ENCODE data around the gene CPNE7.

The CPNE7 gene

GRCh38 chr16:89575247-89576152, at the start of gene CPNE7:
Gene CPNE7 (plus strand): TSS chr16:89575758. CDS start chr16:89575898, 140 bp downstream.
- no peak for DNase-seq

GRCh38 chr16:89529097-89529496, 46.5 kb upstream of the CPNE7 start:
- no peak for DNase-seq

DNA sequence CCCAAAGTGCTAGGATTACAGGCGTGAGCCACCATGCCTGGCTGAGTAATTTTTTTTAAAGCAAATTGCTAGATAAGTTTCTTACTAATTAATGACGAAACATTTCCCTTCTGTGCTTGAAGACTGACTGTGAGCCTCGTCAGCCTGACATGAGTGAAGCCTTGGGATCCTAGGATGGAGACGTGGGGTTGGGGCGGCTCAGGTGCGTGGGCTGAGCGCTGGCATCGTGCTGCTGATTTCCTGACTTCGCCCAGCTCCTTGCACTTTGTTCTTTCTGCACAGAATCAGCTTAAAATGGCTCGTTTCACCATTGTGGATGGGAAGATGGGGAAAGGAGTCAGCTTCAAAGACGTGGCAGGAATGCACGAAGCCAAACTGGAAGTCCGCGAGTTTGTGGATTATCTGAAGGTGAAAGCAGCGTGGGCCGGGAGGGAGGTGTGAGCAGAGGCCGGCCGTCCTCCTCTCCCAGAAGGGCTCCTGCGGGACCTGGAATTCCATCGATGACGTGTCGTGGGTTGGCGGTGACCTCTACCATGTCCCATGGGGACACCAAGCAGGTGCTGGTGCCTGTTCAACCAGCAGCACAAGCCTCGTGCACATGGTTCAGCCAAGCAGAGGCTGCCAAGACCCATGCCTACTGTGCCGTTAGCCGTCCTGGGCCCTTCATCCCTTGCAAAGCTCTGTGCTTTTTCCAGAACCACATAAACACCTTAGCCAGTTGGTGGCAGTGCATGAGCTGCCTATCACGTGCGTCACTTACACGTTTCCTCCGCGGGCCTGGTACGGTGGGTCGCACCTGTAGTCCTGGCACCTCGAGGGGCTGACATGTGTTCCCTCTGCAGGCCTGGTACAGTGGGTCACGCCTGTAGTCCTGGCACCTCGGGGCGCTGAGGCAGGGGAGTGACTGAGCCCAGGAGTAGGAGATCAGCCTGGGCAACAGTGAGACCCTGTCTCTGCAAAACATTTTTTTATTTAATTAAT, 44.9 kb upstream of the CPNE7 start:
- DNase-seq, result no peak

- DNase-seq, result no peak
Measured at GRCh38 chr16:89531821-89532526, 43.6 kb upstream of the CPNE7 start.

DNA sequence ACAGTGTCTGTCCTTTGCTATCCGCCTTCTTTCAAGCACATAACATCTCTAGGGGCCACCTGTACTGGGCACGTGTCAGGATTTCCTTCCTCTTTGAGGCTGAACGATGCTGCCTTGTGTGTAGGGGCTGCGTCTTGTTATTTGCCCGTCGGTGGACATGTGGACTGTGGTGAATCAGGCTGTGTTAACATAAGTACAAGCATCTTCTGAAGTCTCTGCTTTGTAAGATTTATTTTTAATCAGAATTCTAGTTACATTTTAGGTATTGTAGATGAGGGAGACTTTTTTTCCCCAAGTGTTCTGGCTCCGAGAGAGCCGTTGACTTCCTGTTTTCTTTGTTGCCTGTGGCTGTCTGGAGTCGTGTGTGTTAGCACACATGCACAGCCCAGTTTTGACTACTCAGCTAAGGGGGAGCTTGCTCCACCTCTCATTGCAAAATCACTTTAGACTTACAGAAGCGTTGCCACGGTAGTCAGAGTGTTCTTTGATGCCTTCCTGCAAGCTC, 41.3 kb upstream of the CPNE7 start:
- no peak for DNase-seq

DNA sequence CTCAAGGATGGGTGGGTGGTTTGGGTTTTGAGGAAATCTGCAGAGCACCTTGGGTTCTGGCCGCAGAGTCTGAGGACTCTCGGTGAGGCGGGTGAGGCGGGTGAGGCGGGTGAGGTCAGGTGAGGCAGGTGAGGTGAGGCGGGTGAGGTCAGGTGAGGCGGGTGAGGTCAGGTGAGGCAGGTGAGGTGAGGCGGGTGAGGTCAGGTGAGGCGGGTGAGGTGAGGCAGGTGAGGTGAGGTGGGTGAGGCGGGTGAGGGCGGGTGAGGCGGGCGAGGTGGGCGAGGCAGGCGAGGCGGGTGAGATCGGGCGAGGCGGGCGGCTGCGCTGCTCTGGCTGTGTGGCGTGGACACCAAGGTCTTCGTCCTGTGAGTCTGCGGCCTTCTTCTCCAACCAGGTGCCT, 39.2 kb upstream of the CPNE7 start:
- no peak for DNase-seq

- no peak for DNase-seq
Measured at GRCh38 chr16:89536886-89537548, 38.5 kb upstream of the CPNE7 start.

DNA sequence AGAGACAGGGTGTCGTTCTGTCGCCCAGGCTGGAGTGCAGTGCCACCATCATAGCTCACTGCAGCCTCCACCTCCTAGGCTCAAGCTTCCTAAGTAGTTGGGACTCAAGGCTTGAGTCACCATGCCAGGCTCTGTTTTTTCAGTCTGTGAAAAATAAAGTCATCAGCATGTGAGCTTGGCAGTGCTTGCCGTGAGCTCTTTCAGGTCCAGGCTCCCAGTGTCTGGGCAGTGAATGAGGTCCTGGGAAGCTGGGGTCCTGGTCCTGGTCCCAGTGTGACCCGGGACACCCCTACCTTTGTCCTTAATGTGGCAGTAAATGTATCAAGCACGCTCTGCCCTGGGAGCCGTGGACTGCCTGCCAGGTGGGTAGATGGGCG, 38.0 kb upstream of the CPNE7 start:
- no peak for DNase-seq

DNA sequence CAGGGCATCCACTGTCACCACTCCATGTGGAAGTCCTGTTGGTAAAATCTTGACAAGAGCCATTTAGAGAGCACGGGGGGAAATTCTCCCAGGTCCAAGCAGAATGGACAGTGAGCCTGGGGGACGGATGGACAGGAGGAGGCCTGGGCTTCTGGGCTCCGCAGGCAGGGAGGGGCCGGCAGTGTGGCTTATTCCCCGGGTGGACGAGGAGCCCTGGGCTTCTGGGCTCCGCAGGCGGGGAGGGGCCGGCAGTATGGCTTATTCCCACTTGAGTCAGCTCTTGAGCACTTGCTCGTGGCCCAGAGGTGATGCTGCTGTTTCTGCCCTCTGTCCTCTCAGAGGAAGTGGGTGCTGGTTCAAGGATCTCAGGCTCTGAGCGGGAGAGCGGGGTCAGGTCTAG, 37.3 kb upstream of the CPNE7 start:
- no peak for DNase-seq

DNA sequence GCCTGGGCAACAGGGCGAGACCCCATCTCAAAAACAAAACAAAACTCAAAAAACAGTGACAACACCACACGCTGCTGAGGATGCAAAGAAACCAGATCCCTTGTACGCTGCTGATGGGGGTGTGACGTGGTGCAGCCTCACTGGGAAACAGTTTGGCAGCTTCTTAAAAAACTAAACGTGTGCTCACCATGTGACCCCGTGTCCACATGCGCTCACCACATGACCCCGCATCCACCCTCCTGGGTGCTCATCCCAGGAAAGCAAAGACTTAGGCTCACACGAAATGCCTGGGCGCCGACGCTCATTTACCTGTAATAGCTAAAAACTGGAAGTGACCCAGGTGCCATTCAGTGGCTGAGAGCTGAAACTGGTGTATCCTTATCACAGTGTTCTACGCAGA, 35.0 kb upstream of the CPNE7 start:
- DNase-seq, result no peak

GRCh38 chr16:89541792-89542191, 33.8 kb upstream of the CPNE7 start:
- no peak for DNase-seq

DNA sequence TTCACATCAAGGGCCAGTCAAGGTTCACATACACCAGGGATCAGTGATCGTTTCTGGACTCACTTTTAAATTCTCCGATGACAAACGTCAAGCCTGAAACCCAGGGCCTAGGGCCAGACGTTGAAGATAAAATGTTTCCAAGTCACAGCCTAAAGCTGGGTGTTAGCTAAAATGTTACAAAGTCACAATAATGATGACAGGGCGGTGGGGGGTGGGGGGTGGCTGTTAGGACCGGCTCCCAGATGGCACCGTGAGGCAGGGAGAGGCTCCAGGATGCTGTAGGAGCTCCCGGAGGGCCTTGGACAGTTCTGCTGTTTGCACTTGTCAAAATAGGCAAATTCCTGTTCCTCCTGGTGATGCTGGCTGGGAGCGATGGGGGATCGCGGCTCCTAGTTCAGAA, 31.4 kb upstream of the CPNE7 start:
- no peak for DNase-seq

GRCh38 chr16:89544713-89545043, 30.9 kb upstream of the CPNE7 start:
- no peak for DNase-seq

- DNase-seq, result no peak
Measured at GRCh38 chr16:89545044-89545830, 30.3 kb upstream of the CPNE7 start.

GRCh38 chr16:89545831-89546574, 29.6 kb upstream of the CPNE7 start:
- no peak for DNase-seq

GRCh38 chr16:89546781-89547180, 28.8 kb upstream of the CPNE7 start:
- DNase-seq, result no peak

DNA sequence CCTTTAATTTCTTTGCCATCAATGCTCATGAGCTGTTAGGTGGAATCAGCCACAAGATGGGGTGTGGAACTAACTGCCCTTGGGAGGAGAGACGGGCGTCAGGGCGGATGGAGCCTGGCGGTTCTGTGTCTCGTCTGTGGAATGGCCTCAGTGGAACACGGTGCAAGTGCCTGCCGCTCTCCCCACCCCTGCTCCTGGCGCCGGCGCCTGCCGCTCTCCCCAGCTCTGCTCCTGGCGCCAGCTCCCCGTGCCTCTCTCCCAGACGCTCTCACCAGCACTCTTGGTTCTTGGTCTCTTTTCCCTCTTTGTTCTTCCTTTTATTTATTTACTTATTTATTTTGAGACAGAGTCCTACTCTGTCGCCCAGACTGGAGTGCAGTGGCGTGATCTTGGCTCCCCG, 28.3 kb upstream of the CPNE7 start:
- DNase-seq, result no peak

DNA sequence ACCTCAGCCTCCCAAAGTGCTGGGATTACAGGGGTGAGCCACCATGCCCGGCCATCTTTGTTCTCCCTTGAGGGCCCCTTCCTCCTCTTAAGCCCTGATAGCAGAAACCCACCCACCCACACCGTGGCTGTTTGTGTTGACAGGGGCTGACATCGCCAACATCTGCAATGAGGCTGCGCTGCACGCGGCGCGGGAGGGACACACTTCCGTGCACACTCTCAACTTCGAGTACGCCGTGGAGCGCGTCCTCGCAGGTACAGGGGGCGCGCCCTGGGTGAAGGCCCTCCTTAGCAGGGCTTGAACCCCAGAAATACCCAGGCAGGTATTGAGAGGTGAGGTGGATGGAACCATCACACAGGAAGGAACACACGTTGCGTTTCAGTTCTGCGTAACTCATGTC, 27.7 kb upstream of the CPNE7 start:
- DNase-seq, result no peak

GRCh38 chr16:89548344-89549006, 27.1 kb upstream of the CPNE7 start:
- no peak for DNase-seq

- DNase-seq, result no peak
Measured at GRCh38 chr16:89549007-89549700, 26.4 kb upstream of the CPNE7 start.
